Esophagus squamous epithelium (tissue), 4 donors: Measurements from ENCODE around the gene BMERB1.

Experiments used
- CTCF ChIP-seq, 6 experiments: fragments of 450-650 bp in 4 of 6; fragments of 200-600 bp in 2 of 6; sonication (generic) in 2 of 6; IDR thresholded peaks; one replicate each; pipeline ENCODE4 v1.5.1; 2016 to 2019; ENCODE audit warnings: antibody characterized with exemption in 6 of 6, mild to moderate bottlenecking in 4 of 6, moderate library complexity in 4 of 6
- POLR2A ChIP-seq, 4 donors: fragments of 450-650 bp; IDR thresholded peaks; one replicate each; pipeline ENCODE4 v1.6.1; 2017; ENCODE audit warnings: antibody characterized with exemption in 4 of 4, mild to moderate bottlenecking in 4 of 4, moderate library complexity in 3 of 4

DNA sequence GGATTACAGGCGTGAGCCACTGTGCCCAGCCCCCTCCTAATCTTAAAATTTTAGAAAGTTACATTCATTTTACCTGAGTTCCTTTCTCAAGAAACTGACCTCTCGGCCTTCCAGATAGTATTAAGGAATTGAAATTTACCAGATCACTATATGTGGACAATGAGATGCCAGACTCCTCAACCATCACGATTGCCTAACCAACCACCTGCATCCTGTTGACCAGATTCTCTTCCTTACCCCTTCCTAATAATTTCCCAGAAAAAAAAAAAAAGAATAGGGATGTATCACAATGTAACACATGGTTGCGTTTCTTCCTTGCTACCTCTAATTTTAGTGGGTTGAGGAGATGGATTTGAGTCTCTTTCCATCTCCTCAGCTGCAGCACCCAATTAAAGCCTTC lies 72.1 kb downstream of the BMERB1 start:
- TF ChIP-seq CTCF (IDR thresholded peaks at IDR 0.05): no peak
- TF ChIP-seq POLR2A (IDR thresholded peaks at IDR 0.05): no peak
